Muscle of leg (tissue), 11 donors: ENCODE results near the gene ZMYND10. TPM values are rescaled to one million over a fixed set of nuclear protein-coding genes. Genes with fewer than 3 reads are reported as not detected.
A peak's percentile ranks its signal among the peaks of the same experiment; 100 is the strongest.
"Not testable (repeated sequence)": the region's sequence is repeated elsewhere in the genome, so short reads cannot be mapped to it uniquely, and the experiment has no call there.

Experiments
- DNase-seq: peaks from one replicate; pipeline ENCODE4 v3.0.0; 2013
- H3K27ac ChIP-seq: one replicate; pipeline ENCODE4 v1.5.1; 2013; ENCODE audit warnings: mild to moderate bottlenecking, low read length, control low read depth
- H3K27me3 ChIP-seq: one replicate; pipeline ENCODE4 v1.6.1; 2013; ENCODE audit warnings: low read length; ENCODE audit not compliant: control insufficient read depth, insufficient read depth
- H3K36me3 ChIP-seq: one replicate; pipeline ENCODE4 v1.6.1; 2013; ENCODE audit warnings: low read length; ENCODE audit not compliant: control insufficient read depth, insufficient read depth
- H3K4me1 ChIP-seq: one replicate; pipeline ENCODE4 v1.6.1; 2013; ENCODE audit warnings: low read length; ENCODE audit not compliant: control insufficient read depth, insufficient read depth
- H3K4me3 ChIP-seq: one replicate; pipeline ENCODE4 v1.5.1; 2013; ENCODE audit warnings: low read length, control low read depth
- H3K9me3 ChIP-seq: replicated peaks from 2 replicates; pipeline ENCODE4 v1.6.1; 2013; ENCODE audit warnings: low read depth, low read length; ENCODE audit not compliant: control insufficient read depth
- WGBS: methylation state at CpG from one replicate; pipeline ENCODE4 v1.1.5; 2013; ENCODE audit warnings: missing lambda C conversion rate; ENCODE audit not compliant: insufficient coverage; 5-methylcytosine and 5-hydroxymethylcytosine counted together
- polyA plus RNA-seq, 8 donors: library from polyadenylated mRNA; unstranded; fragments of 120-200 nt; gene quantifications; one replicate each; pipeline versions ENCODE4 v1.2.1 to v1.2.3, GENCODE V29; 2013; ENCODE audit warnings: inconsistent platforms in 1 of 8, low replicate concordance in 1 of 8; ENCODE audit not compliant: insufficient read length in 8 of 8, insufficient read depth in 1 of 8
- total RNA-seq: library from RNA; stranded (reverse); fragments of 120-200 nt; gene quantifications from one replicate; pipeline ENCODE4 v1.2.4, GENCODE V29; 2013

ZMYND10 gene
- total and polyA plus RNA-seq, 9 donors, result 0.49 to 1.8 (median 0.99) TPM

- DNase-seq, result peak; percentile 92
- peak overlapping the region; percentile 74 for H3K4me3 ChIP-seq
- WGBS, result 0% methylated on average over 23 of the region's 45 CpGs
- H3K27me3 ChIP-seq, result no peaks in the 10 kb centered on the region
- H3K36me3 ChIP-seq, result peaks cover 51% of the 10 kb centered on the region
- H3K9me3 ChIP-seq, result no peaks in the 10 kb centered on the region
- peaks cover 70% of the 10 kb centered on the region for H3K4me1 ChIP-seq
- H3K27ac ChIP-seq, result peak overlapping the region; percentile 96
Measured at GRCh38 chr3:50320853-50321335, 24.6 kb downstream of the ZMYND10 start.

- peak overlapping the region; percentile 74 for H3K4me3 ChIP-seq
- 76% methylated on average over 29 of the region's 29 CpGs for WGBS
- DNase-seq, result peak; percentile 10
- H3K9me3 ChIP-seq, result no peaks in the 10 kb centered on the region
- H3K27ac ChIP-seq, result peak overlapping the region; percentile 85
- H3K36me3 ChIP-seq, result peaks cover 49% of the 10 kb centered on the region
- H3K4me1 ChIP-seq, result peaks cover 67% of the 10 kb centered on the region
- no peaks in the 10 kb centered on the region for H3K27me3 ChIP-seq
Measured at GRCh38 chr3:50319894-50320625, 25.5 kb downstream of the ZMYND10 start.

GRCh38 chr3:50319181-50319893 is 26.2 kb downstream of the ZMYND10 start:
- DNase-seq, result peak; percentile 10

GRCh38 chr3:50318615-50319014 is 26.9 kb downstream of the ZMYND10 start:
- Histone ChIP-seq H3K9me3 (no peaks in the 10 kb centered on the region), H3K36me3 (peaks cover 52% of the 10 kb centered on the region), H3K4me3 (no peak overlapping the region), H3K27me3 (no peaks in the 10 kb centered on the region), H3K27ac (no peak overlapping the region), H3K4me1 (peaks cover 55% of the 10 kb centered on the region)
- WGBS, result 76% methylated on average over 10 of the region's 10 CpGs
- no peak for DNase-seq

More at GRCh38 chr3:50319181-50319893, 26.2 kb downstream of the ZMYND10 start:
- Histone ChIP-seq H3K4me3 (peak overlapping the region; percentile 0), H3K27me3 (no peaks in the 10 kb centered on the region), H3K36me3 (peaks cover 51% of the 10 kb centered on the region), H3K4me1 (peaks cover 62% of the 10 kb centered on the region), H3K27ac (no peak overlapping the region), H3K9me3 (no peaks in the 10 kb centered on the region)
- 91% methylated on average over 11 of the region's 16 CpGs for WGBS

GRCh38 chr3:50318163-50318562 is 27.4 kb downstream of the ZMYND10 start:
- 90% methylated on average over 9 of the region's 11 CpGs for WGBS
- no peak for DNase-seq
- no peaks in the 10 kb centered on the region for H3K9me3 ChIP-seq
- no peaks in the 10 kb centered on the region for H3K27me3 ChIP-seq
- no peak overlapping the region for H3K27ac ChIP-seq
- no peak overlapping the region for H3K4me3 ChIP-seq
- peaks cover 51% of the 10 kb centered on the region for H3K4me1 ChIP-seq
- peaks cover 52% of the 10 kb centered on the region for H3K36me3 ChIP-seq

GRCh38 chr3:50317300-50317699 is 28.2 kb downstream of the ZMYND10 start:
- peaks cover 52% of the 10 kb centered on the region for H3K36me3 ChIP-seq
- no peaks in the 10 kb centered on the region for H3K27me3 ChIP-seq
- H3K4me3 ChIP-seq, result no peak overlapping the region
- no peak for DNase-seq
- WGBS, result 53% methylated on average over 2 of the region's 6 CpGs
- H3K4me1 ChIP-seq, result peaks cover 43% of the 10 kb centered on the region
- H3K27ac ChIP-seq, result no peak overlapping the region
- no peaks in the 10 kb centered on the region for H3K9me3 ChIP-seq

- Histone ChIP-seq H3K27ac (no peak overlapping the region), H3K4me3 (no peak overlapping the region), H3K27me3 (no peaks in the 10 kb centered on the region), H3K9me3 (no peaks in the 10 kb centered on the region), H3K36me3 (peaks cover 52% of the 10 kb centered on the region), H3K4me1 (peaks cover 37% of the 10 kb centered on the region)
- WGBS, result 63% methylated on average over 7 of the region's 9 CpGs
- no peak for DNase-seq
Measured at GRCh38 chr3:50316657-50317242, 28.8 kb downstream of the ZMYND10 start.

- no peak for DNase-seq
- Histone ChIP-seq H3K36me3 (peaks cover 50% of the 10 kb centered on the region), H3K27me3 (no peaks in the 10 kb centered on the region), H3K27ac (no peak overlapping the region), H3K4me3 (no peak overlapping the region), H3K9me3 (no peaks in the 10 kb centered on the region), H3K4me1 (peaks cover 26% of the 10 kb centered on the region)
- 100% methylated on average over 2 of the region's 4 CpGs for WGBS
Measured at GRCh38 chr3:50314816-50315215, 30.7 kb downstream of the ZMYND10 start.

- 83% methylated on average over 3 of the region's 3 CpGs for WGBS
- H3K27me3 ChIP-seq, result no peaks in the 10 kb centered on the region
- DNase-seq, result no peak
- H3K27ac ChIP-seq, result no peak overlapping the region
- H3K9me3 ChIP-seq, result no peaks in the 10 kb centered on the region
- H3K36me3 ChIP-seq, result peaks cover 48% of the 10 kb centered on the region
- peaks cover 22% of the 10 kb centered on the region for H3K4me1 ChIP-seq
- H3K4me3 ChIP-seq, result no peak overlapping the region
Measured at GRCh38 chr3:50314342-50314741, 31.2 kb downstream of the ZMYND10 start.

GRCh38 chr3:50312041-50312440 is 33.5 kb downstream of the ZMYND10 start:
- H3K4me1 ChIP-seq, H3K27me3 ChIP-seq, H3K9me3 ChIP-seq, H3K4me3 ChIP-seq, H3K27ac ChIP-seq, DNase-seq: not testable (repeated sequence)
- WGBS, result no CpG with 5 or more reads among the region's 32 CpGs
- peaks cover 25% of the 10 kb centered on the region for H3K36me3 ChIP-seq
